Ammon's horn (tissue), 1 donor: ENCODE measurements around the gene TPST1.
"Not testable (repeated sequence)": the region's sequence is repeated elsewhere in the genome, so short reads cannot be mapped to it uniquely, and the experiment has no call there.

Experiments used
- DNase-seq: peaks from one replicate; pipeline ENCODE4 v3.0.0-alpha.2; 2016; ENCODE audit warnings: low spot score

TPST1 gene

DNA sequence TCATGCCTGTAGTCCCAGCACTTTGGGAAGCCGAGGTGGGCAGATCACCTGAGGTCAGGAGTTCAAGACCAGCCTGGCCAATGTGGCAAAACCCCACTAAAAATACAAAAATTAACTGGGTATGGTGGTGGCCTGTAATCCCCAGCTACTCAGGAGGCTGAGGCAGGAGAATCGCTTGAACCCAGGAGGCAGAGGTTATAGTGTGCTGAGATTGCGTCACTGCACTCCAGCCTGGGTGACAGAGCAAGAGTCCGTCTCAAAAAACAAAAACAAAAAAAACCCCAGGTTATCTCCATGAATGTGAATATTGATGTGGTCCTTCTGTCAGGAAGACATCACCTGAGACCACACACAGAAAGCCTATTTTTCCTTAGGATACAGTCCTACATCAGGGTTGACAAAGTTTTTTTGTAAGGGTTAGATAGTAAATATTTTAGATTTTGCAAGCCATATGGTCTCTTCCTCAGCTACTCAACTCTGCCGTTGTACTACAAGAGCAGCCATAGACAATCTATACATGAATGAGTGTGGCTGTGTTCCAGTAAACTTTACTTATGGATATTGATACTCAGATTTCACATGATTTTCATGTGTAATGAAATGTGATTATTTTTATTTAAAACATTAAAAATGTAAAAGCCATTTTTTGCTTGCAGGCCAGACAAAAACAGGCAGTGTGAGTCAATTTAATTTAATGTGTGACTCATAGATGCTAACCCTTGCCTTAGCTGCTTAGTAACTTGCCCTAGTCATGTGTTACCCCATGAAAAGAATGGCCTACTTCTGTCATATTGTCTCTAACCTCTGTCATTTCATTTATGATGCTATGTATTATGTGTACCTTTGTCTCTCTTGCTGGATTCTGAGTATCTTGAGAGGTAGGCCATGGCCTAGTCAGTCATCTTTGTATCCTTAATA, 78.1 kb downstream of the TPST1 start:
- no peak for DNase-seq

DNA sequence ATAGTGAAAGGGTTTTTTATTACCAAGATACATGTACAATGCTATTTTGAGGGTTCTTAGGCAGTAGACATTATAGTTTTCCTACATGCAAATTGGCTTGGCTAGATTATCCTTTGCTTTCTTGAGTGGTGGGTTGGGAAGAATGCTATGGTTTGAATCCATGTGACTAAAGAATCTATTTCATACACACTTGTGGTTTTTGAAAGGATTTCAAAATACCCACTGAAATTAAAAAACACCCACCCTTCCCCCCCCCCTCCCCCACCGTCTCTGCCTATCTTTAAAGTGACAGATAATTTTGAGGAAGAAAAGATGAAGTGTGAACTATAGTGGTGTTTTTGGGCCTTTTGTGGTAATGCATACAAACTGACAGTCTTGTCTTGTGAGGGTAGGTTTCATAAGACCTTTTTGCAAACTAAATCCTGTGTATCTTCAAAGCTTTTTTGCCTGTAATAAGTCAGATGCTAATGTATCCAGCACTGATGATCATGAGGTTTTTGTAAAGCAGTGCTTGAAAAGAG, 90.9 kb downstream of the TPST1 start:
- DNase-seq: no peak

DNA sequence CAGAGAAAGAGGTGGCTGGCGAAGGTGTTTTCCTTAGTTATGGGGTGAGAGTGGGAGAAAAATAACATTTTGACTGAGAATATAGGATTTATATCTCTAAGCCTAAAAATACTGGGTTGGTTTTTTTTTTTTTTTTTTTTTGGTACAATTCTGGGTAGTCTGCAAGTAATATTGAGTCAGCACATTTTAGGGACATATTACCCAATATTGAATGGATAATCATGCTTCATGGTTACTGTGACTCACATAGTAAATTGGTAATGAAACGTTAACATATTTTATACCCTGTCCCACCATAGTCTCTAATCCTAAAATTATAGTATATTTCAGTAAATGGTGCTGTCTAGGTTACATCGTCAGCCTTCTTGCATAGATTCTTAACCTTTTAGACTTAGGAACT, 91.4 kb downstream of the TPST1 start:
- DNase-seq: no peak

DNA sequence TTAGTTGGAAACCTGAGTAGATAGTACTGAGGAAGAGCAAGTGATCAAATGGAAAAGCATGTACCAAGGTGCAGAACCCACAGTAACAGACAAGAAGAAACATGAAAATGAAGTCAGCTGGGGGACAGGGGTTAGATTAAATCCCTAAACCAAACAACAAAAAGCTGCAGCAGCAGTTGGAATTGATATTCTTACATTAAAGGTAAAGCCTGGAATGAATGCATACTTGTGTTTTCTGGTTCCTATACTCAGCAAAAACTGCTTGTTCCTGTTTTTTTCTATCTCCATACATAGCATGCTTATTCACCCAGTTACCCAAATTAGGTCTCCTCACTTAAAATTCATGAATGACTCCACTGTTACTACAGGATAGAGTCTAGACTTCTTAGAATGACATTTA, 92.4 kb downstream of the TPST1 start:
- DNase-seq: no peak

DNA sequence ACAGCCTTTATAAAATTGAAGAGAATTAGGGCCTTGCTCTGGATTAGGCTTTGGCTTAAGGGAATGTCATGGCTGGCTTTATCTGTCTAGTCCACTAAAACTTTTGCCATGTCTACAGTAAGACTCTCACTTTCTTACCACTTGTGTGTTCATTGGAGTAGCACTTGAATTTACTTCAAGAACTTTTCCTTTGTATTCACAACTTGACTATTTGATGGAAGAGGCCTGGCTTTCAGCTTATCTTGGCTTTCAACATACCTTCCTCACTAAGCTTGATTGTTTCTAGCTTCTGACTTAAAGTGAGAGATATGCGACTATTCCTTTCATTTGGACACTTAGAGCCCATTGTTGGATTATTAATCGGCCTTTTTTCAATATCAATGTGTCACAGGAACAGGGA, 96.1 kb downstream of the TPST1 start:
- DNase-seq: no peak

DNA sequence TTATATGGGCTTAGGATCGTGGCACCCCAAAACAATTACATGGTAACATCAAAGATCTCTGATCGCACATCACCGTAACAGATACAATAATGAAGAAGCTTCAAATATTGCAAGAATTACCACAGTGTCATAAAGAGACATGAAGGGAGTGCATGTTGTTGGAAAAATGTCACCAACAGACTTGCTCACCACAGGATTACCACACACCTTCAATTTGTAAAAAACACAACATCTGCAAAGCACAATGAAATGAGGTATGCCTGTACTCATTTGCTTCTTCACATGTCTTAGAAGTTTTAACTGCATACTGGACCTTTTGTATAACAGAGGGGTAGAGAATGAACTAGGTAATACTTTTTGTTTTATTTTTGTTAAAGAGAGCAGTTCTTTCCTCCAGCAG, 96.6 kb downstream of the TPST1 start:
- DNase-seq: no peak

DNA sequence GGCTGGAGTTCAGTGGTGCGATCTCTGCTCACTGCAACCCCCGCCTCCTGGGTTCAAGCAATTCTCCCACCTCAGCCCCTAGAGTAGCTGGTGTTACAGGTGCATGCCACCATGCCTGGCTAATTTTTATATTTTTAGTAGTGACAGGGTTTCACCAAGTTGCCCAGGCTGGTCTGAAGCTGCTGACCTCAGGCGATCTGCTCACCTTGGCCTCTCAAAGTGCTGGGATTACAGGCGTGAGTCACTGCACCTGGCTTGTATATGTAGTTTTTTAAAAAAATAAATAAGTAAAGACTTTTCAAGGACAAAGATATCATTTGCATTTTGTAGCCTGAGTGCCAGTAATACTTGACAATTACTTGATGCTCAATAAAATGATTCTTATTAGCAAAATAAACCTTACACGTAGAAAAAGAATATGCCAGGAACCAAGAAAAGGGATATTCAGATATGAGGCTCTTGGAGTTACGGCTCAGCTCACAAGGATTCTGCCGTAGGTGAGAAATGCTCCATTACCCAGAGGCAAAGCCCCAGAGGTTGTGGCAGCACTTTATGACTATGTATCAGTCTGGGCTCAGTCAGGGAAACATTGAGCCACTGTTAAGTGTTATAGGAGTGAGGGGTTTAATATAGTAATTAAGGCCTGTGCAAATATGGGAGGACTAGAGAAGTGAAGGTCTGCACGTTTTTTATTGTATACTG, 98.5 kb downstream of the TPST1 start:
- no peak for DNase-seq

DNA sequence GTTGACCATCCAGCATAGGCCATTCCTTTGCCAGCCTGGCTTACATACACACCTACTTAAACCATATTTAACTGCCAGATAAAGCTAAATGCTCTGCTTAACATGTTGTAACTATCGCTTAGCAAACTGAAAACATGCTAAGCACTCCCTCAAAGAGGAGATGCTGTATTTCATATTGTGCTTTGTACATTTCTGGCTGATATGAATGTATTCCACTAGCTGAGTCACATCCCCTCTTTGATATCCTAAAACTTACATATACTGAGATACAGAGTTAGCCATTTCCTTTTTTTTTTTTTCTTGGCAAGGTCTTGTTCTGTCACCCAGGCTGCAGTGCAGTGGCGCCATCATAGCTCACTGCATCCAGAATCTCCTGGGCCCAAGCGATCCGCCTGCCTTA, 99.4 kb downstream of the TPST1 start:
- no peak for DNase-seq

DNA sequence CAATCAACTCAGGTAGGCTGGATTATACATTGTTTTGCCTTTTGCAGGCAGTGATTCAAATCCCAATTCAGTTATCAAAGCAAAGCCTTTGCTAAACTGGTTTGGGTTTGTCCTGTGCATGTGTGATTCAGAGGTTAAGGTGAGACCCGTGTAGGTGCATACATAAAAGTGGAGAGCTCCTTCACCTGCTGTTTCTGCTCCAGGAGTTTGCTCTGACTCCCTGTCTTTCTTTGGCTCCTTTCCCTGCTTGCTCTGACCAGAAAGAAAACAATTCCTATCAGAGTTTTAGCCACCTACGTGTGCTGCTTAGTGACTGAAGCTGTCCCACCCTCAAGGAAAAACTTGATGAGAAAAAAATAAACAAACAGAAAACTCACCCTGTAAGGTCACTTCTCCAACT, 101.1 kb downstream of the TPST1 start:
- no peak for DNase-seq

DNA sequence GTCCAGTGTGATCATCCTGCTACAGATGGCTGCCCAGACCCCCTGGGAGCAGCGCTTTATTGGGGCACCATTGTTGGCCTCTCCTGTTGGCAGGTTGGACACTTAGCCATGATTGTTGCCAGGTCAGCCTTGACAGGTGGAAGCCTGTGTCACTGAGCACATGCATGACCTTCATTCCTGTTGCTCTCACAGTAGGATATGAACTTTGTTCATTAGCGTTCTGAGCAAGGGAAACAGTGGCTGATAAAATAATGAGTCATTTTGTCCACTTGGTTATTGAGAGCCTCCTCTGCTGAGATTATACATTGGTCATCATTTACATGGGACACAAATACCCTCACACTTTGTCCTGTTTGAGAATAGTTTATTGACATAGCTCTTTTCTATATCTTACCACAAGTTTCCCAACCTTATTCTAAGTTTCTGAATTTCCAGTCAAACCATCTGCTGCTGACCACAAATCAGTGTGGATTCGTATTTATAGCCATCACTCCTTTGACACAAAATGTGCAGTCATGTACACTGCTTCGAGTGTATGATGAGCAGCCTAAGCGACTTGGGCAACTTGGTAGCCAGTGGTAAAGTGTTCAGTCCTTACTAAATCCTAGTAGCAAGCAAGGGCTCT, 102.6 kb downstream of the TPST1 start:
- DNase-seq: no peak

DNA sequence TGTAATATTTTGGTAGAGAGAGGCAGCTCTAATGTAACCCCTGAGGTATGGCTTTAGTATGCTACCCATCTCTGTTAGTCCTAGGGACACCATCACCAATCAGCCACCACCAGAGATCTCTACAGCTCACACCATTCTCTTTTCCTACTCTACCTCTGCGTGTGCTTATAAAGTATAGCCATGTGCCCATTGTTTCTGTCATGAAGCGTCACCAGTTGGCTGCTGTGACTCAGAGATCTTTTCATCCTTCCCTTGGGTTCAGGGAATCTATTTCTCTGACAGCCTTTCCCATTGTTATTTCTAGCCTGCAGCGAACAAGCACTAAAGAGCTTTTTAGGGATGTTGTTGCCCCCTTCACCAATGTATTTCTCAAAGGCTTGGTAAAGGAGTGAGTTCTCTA, 103.3 kb downstream of the TPST1 start:
- no peak for DNase-seq

DNA sequence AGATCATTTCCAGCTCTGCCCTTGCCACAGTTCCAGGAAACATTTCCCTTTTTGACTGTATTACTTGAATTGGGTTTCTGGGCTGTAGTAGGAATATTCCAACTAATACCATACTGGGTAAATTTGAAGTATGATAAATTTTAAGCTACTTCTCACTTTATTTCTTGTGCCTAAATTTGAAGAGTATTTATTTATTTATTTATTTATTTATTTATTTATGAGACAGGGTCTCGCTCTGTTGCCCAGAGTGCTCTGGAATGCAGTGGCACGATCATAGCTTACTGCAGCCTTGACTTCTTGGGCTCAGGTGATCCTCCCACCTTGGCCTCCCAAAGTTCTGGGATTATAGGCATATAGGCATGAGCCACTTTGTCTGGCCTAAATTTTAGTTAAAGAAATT, 105.5 kb downstream of the TPST1 start:
- DNase-seq: no peak

DNA sequence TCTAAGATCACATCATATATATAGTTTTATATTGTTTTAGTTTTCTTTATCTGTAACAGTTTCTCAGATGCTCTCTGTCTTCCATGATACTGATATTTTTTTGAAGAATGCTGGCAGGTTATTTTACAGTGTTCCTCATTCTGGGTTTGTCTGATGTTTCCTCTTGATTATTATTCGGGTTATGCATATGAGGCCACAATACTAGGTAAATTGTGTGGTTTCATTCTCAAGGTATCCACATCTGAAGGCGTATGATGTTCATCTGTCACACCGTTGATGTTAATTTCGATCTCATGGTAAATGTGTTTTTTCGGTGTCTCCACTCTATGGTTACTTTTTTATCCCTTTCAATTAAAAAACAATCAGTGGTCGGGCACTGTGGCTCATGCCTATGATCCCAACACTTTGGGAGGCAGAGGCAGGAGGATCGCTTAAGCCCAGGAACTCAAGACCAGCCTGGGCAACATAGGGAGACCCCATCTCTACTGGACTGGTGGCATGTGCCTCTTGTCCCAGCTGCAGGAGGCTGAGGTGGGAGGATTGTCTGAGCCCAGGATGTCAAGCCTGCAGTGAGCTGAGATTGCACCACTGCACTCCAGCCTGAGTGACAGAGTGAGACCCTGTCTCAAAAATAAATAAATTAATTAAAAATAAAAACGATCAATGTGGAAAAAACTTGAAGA, 108.9 kb downstream of the TPST1 start:
- DNase-seq: no peak

DNA sequence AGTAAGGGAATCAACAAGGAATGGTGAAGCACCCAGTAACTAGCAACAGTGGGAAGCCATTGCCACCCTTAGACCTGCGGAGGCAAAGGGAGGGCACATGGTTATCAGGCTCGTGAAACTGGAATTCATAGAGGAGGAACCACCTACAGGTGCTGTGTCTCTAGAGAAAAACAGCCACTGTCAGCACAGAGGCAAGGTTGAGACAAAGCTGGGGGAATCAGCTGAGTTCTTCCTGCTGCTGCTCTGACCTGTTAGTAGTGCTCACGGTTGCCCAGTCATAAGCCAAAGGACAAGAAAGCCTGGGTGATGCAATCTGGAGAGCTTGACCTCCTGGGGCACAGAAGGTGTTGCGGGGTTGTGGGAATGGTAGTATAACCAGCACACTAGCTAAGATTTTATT, 110.1 kb downstream of the TPST1 start:
- DNase-seq: no peak

DNA sequence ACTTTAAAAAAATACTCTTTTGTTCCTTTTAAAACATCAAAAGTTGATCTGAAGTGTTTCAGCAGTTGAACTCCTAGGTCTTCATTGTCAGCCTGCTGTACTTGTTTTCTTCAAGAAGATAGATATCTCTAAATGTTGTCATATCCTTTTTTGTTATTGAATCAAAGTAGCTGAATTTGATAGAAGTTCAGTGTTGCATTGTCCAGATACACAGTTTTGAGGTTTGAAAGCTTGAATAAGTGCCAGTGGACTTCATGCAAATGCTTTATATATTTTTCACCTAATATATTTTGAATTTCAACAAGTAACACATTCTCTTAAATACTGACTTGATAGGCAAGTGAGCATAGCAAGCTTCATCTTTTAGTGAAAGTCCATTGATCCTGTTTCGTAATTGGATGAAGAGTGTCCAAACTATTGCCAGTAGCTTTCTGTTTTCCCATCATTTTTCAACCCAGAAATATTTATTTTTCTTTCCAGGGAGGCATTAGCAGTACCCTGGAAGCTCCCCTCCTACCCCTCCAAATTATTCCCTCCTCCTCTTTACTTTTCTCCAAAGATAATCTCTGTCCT, 114.4 kb downstream of the TPST1 start:
- no peak for DNase-seq

DNA sequence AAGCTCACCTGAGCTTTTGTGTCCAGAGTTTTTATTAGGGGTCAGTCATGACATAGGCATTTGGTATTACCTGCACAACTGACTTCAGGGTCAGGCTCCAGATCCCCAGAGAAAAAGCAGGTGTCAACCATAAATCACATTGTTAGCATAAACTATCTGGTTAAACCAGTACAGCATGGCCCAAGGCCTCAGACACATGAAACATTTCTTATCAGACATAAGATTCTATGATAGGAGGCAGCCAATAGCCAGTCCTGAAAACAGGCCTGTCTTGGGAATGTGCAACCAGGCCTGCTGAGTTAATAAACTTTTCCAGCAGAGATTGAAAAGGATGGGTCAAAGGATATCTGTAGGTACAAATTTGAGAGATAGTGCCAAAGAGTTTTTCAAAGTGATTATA, 116.1 kb downstream of the TPST1 start:
- DNase-seq: no peak

DNA sequence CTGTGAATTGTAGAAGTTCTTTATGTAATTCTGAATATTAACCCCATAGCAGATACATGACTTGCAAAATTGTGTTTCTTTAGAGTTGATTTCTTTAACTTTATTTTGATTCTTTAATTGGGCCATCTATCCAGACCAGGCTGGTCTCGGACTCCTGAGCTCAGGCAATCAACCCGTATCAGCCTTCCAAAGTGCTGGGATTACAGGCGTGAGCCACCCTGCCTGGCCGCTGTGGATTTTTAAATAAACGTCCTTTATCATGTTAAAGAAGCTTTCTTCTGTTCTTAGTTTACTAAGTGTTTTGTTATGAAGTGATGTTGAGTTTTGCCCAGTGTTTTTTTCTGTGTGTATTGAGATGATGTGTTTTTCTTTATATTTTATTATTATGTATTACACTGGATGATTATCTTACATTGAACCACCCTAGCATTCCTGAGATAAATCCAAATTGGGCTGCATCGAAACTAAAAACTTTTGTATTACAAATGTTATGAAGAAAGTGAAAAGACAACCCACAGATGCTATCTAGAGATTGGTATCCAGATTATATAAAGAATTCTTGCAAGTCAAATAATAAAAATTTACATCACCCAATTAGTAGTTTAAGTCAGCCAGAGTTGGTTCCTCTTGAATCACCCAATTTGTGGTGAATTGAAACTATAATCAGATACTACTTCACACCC, 118.1 kb downstream of the TPST1 start:
- no peak for DNase-seq

DNA sequence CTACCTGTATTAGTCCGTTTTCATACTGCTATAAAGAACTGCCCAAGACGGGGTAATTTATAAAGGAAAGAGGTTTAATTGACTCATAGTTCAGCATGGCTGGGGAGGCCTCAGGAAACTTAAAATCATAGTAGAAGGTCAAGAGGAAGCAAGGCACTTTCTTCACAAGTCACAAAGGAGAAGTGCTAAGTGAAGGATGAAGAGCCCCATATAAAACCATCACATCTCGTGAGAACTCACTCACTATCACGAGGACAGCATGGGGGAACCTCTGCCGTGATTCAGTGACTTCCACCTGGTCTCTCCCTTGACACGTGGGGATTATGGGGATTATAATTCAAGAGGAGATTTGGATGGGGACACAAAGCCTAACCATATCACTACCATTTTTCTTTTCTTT, 119.9 kb downstream of the TPST1 start:
- not testable (repeated sequence) for DNase-seq

DNA sequence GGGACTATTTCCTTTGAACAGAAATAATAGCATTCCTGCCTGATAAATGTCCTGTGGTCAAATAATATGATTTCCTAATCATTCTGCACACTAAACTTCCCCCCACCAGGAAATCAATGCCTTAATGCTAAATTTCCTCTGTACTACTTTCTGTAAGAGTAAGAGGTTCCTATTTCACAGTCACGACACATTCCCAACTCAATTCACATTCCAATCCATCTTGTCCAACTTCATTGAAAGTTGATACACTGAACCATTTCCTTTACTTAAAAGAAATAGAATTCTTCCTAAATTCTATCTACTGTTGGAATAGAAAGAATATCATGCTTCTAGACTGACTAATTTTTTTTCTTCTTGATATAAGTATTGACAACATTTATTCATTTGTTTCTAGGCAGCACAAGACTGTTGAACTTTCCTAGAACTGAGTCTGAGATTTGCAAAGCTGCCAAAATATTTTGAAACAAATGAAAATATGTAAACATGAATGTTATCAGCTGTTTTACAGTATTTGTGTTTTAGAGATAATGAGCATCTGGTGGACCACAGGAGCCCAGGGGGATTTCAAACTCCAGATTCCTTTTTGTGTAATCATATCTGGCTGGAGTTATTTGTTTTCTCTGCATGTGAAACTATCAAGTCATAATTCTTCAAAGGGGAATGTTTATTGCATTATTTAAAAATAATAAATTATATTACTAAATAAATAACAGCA, 121.5 kb downstream of the TPST1 start:
- DNase-seq: no peak

DNA sequence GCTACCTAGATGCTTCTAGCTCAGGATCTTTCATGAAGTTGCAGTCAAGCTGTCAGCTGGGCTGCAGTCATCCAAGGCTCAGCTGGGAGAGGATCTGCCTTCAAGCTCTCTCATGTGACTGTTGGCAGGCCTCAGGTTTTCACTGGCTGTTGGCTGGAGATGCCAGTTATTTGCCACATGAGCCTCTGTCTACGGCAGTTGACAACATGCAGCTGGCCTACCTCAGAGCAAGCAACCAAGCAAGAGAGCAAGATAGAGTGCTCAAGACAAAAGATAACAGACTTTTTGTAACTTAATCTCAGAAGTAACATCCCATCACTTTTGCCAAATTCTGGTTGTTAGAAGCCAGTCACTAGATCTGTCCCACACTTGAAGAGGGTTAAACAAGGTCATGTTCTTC, 125.8 kb downstream of the TPST1 start:
- no peak for DNase-seq

DNA sequence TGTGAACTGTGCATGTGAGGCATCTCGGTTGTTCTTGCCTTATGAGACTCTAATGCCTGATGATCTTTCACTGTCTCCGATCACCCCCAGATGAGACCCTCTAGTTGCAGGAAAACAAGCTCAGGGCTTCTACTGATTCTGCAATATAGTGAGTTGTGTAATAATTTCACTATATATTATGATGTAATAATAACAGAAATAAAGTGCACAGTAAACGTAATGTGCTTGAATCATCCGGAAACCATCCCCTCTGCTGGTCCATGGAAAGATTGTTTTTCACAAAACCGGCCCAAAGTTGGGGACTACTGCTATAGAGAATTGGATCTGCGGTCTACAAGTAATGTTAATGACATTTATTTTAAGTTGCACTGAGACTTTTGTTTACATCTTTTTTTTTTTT, 126.7 kb downstream of the TPST1 start:
- DNase-seq: no peak
